Smooth muscle cell (in vitro differentiated cells): ENCODE data around the gene HRH3. TPM values are rescaled to one million over a fixed set of nuclear protein-coding genes. Genes with fewer than 3 reads are reported as not detected.

ENCODE experiments used
- DNase-seq: peaks from one replicate; lab custom pipeline; 2025; ENCODE audit not compliant: unreplicated experiment; lab: John Stamatoyannopoulos, UW
- H2AFZ ChIP-seq: fragments of 200-600 bp; sonication (generic); 2 replicates; pipeline ENCODE4 v1.6.0; 2016; ENCODE audit warnings: antibody characterized with exemption, low read depth, mild to moderate bottlenecking
- H3F3A ChIP-seq: fragments of 200-600 bp; sonication (generic); 2 replicates; pipeline ENCODE4 v1.6.0; 2017; ENCODE audit warnings: antibody characterized with exemption, low read depth
- H3K27ac ChIP-seq: fragments of 200-600 bp; sonication (generic); 2 replicates; pipeline ENCODE4 v1.5.1; 2016; ENCODE audit warnings: low read depth, mild to moderate bottlenecking
- H3K27me3 ChIP-seq: fragments of 200-600 bp; sonication (generic); 2 replicates; pipeline ENCODE4 v1.6.1; 2016; ENCODE audit warnings: low read depth, mild to moderate bottlenecking
- H3K36me3 ChIP-seq: fragments of 200-600 bp; sonication (generic); 2 replicates; pipeline ENCODE4 v1.5.1; 2016; ENCODE audit warnings: low read depth
- H3K4me1 ChIP-seq: fragments of 200-600 bp; sonication (generic); 2 replicates; pipeline ENCODE4 v1.5.1; 2016; ENCODE audit warnings: low read depth
- H3K4me2 ChIP-seq: fragments of 200-600 bp; sonication (generic); 2 replicates; pipeline ENCODE4 v1.6.0; 2016; ENCODE audit warnings: mild to moderate bottlenecking
- H3K4me3 ChIP-seq: fragments of 200-600 bp; sonication (generic); 2 replicates; pipeline ENCODE4 v1.5.1; 2016; ENCODE audit warnings: mild to moderate bottlenecking
- H3K79me2 ChIP-seq: fragments of 200-600 bp; sonication (generic); 2 replicates; pipeline ENCODE4 v1.6.0; 2016; ENCODE audit warnings: low read depth, mild to moderate bottlenecking
- H3K9ac ChIP-seq: fragments of 200-600 bp; sonication (generic); 2 replicates; pipeline ENCODE4 v1.6.0; 2016; ENCODE audit warnings: low read depth
- H3K9me3 ChIP-seq: fragments of 200-600 bp; sonication (generic); replicated peaks from 2 replicates; pipeline ENCODE4 v1.5.1; 2016; ENCODE audit warnings: low read depth
- H4K20me1 ChIP-seq: fragments of 200-600 bp; sonication (generic); 2 replicates; pipeline ENCODE4 v1.6.0; 2016; ENCODE audit warnings: low read depth
- WGBS: methylation state at CpG from one replicate; pipeline ENCODE4 v1.1.7; 2016; ENCODE audit warnings: low lambda C conversion rate; 5-methylcytosine and 5-hydroxymethylcytosine counted together
- polyA plus RNA-seq: library from polyadenylated mRNA; unstranded; fragments of >200 nt; fragmentation: Nextera tagmentation; extraction: Ambion mirVana; gene quantifications from 2 replicates; pipeline ENCODE4 v1.2.1, GENCODE V29; 2016
- total RNA-seq: library from RNA; depleted of rRNA; stranded (reverse); fragments of >200 nt; gene quantifications from 2 replicates; pipeline ENCODE4 v1.2.3, GENCODE V29; 2014
- TF ChIP-seq, protein P1 (sequence below): fragments of 200-600 bp; sonication (generic); IDR thresholded peaks from 2 replicates; pipeline ENCODE4 v1.5.1; 2017; ENCODE audit warnings: borderline replicate concordance, mild to moderate bottlenecking, antibody characterized with exemption; ENCODE audit not compliant: insufficient read depth, poor library complexity, severe bottlenecking

HRH3 gene
- total and polyA plus RNA-seq, 2 experiments from 2014 or later: not detected

DNA sequence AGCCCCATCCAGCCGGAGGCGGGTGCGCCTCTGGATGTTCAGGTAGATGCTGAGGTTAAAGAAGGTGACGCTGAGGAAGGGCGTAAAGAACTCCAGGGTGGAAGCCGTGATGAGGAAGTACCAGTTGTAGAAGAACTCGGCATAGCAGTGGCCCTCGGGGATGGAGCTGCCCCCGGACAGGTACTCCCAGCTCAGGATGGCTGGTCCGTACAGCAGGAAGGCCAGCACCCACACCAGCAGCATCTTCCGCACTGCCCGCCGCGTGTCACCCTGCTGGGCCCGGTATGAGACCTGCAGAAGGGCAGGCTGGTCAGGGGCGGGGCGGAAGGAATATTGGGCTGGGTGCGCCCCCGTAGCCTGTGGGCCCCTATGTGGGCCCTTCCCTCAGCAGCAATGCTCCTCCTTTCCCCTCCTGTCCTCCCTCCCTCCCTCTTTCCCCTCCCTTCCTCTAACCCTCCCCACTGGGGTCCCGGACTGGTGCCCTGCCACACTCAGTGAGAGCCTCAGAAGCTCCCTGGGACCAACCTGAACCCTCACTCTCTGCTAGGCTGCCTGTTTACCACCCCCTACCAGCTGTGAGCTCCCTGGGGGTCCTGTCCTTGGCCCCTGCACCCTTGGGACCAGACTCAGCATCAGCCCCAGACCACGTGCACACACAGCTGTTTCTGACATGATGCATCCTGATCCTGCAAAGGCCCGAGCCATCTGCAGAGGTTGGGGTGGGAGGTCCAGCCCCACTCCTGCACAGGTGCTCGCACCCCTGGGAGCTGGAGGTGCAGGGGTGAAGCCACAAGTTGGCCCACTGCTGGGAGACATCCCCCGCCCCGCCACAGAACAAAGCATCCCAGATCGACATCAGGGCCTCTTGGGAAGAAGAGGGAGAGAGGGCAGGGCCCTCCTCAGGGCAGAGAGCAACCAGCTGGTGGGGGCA is 3.2 kb downstream of the HRH3 start:
- no peak overlapping the region for H2AFZ ChIP-seq

DNA sequence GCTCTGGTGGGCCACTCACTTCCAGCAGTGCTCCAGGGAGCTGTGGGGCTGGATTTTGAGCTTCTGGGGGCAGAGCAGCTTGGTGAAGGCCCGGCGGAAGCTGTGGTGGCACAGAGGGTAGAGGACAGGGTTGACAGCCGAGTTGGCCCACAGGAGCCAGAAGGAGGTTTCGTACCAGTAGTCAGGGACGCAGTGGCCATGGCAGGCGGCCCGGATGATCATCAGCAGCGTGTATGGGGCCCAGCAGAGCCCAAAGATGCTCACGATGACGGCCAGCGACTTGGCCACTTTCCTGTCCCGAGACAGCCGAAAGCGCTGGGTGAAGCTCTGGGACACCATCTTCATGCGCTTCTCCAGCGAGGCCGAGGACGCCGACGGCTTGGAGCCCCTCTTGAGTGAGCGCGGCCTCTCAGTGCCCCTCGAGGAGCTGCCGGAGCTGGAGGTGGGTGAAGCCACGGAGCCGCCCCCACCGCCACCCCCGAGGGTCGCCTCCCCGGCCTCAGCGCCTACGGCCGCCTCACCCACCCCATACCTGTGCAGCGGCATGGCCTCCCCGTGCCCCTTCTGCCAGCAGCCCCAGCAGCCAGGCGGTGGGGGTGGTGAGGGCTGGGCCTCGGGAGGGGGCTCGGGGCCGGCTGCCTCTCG is 4.0 kb downstream of the HRH3 start:
- WGBS: 89% methylated on average over 27 of the region's 40 CpGs

More for the DNA sequence above, 3.2 kb downstream of the HRH3 start:
- TF ChIP-seq, protein P1, sequence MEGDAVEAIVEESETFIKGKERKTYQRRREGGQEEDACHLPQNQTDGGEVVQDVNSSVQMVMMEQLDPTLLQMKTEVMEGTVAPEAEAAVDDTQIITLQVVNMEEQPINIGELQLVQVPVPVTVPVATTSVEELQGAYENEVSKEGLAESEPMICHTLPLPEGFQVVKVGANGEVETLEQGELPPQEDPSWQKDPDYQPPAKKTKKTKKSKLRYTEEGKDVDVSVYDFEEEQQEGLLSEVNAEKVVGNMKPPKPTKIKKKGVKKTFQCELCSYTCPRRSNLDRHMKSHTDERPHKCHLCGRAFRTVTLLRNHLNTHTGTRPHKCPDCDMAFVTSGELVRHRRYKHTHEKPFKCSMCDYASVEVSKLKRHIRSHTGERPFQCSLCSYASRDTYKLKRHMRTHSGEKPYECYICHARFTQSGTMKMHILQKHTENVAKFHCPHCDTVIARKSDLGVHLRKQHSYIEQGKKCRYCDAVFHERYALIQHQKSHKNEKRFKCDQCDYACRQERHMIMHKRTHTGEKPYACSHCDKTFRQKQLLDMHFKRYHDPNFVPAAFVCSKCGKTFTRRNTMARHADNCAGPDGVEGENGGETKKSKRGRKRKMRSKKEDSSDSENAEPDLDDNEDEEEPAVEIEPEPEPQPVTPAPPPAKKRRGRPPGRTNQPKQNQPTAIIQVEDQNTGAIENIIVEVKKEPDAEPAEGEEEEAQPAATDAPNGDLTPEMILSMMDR: no peak
- Histone ChIP-seq H3K4me1 (peaks cover 23% of the 10 kb centered on the region), H3F3A (no peaks in the 10 kb centered on the region), H3K4me2 (no peak overlapping the region), H3K4me3 (no peak overlapping the region), H3K9me3 (no peaks in the 10 kb centered on the region), H4K20me1 (peaks cover 11% of the 10 kb centered on the region), H3K9ac (no peak overlapping the region), H3K27ac (no peak overlapping the region), H3K36me3 (no peaks in the 10 kb centered on the region), H3K79me2 (no peaks in the 10 kb centered on the region), H3K27me3 (peaks cover 70% of the 10 kb centered on the region)
- WGBS: 91% methylated on average over 25 of the region's 26 CpGs
- DNase-seq: no peak

DNA sequence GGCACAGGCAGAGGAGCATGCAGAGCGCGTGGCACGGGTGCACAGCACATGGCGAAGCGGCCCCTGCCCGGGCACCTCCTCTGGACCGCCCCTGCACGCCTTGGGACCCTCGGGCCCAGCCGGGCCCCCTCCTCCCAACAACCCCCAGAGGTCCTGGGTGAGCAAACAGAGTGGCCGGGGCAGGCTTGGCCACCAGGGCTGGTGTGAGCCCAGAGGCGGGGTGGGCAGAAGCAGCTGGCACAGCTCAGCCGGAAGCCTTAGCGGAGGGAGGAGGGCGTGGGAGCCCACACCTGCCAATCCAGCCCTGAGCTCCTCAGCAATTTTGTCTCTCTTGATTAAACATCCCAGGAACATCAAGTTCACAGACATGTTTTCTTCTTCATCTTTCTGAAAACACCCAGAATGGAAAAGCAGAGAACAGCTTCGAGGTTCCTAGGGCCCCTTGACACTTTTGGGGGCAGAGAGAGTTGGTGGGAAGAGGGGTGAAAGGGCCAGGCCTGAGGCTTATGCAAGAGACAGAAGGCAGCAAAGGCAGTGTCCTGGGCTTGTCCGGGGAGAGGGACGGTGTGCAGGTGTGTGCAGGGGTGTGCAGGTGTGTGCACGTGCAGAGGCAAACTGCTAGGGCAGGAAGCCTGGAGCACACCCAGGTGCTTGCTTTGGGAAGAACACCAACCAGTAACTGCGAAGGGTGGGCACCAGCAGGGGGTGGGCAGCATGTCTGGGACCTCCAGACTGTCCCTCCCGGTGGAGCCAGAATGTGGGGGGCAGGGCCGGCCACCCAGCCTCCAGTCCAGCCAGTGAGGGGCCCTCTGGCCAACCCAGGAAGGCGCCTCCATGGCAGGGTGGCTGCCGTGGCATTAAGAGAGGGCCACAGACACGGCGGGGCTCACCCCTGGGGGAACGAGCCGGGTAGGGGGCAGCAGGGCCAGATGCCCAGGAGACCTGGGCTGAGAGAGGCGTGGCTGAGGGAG is 4.8 kb downstream of the HRH3 start:
- TF ChIP-seq, protein P1: no peak
- Histone ChIP-seq H3K9ac (no peak overlapping the region), H3K79me2 (no peaks in the 10 kb centered on the region), H3K36me3 (no peaks in the 10 kb centered on the region), H3K27ac (no peak overlapping the region), H3K27me3 (peaks cover 54% of the 10 kb centered on the region), H3K4me3 (no peak overlapping the region), H3K9me3 (no peaks in the 10 kb centered on the region), H2AFZ (no peak overlapping the region), H4K20me1 (peaks cover 4% of the 10 kb centered on the region), H3K4me2 (no peak overlapping the region), H3F3A (no peaks in the 10 kb centered on the region), H3K4me1 (peaks cover 10% of the 10 kb centered on the region)
- 93% methylated on average over 29 of the region's 29 CpGs for WGBS
- no peak for DNase-seq

More for the DNA sequence above, 4.0 kb downstream of the HRH3 start:
- H3K79me2 ChIP-seq: no peaks in the 10 kb centered on the region
- no peak overlapping the region for H3K27ac ChIP-seq
- TF ChIP-seq, protein P1: no peak
- H3K9ac ChIP-seq: no peak overlapping the region
- H3K4me2 ChIP-seq: no peak overlapping the region
- peaks cover 18% of the 10 kb centered on the region for H3K4me1 ChIP-seq
- no peaks in the 10 kb centered on the region for H3F3A ChIP-seq
- peaks cover 62% of the 10 kb centered on the region for H3K27me3 ChIP-seq
- DNase-seq: no peak
- H3K4me3 ChIP-seq: no peak overlapping the region
- no peaks in the 10 kb centered on the region for H3K9me3 ChIP-seq
- H2AFZ ChIP-seq: no peak overlapping the region
- no peaks in the 10 kb centered on the region for H3K36me3 ChIP-seq
- peaks cover 11% of the 10 kb centered on the region for H4K20me1 ChIP-seq
